ENCODE data around the gene SNX30.

The SNX30 gene

DNA sequence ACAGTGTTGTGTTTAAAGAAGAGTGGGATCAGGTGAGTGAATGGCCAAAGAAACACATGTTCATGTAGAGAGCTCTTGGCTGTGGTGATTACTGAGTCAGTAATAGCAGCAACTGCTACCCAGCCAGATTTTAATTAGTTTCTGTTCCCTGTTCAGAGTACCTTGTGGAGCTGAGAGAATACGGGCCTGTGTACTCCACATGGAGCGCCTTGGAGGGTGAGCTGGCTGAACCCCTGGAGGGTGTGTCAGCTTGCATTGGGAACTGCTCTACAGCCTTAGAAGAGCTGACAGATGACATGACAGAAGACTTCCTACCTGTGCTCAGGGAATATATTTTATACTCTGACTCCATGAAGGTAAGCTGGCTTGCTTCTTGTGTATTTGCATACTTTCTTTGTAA lies 87.8 kb downstream of the SNX30 start:
- H3K4me1 Mint-ChIP-seq = no peaks in the 10 kb centered on the region
- H3K27me3 Mint-ChIP-seq = no peaks in the 10 kb centered on the region
- no peak for DNase-seq
- H3K36me3 Mint-ChIP-seq = peaks cover 20% of the 10 kb centered on the region
- H3K9me3 Mint-ChIP-seq = no peaks in the 10 kb centered on the region
- H3K4me3 Mint-ChIP-seq = no peak overlapping the region
- CTCF ChIA-PET = no interaction called here
- H3K27ac Mint-ChIP-seq = no peak overlapping the region

DNA sequence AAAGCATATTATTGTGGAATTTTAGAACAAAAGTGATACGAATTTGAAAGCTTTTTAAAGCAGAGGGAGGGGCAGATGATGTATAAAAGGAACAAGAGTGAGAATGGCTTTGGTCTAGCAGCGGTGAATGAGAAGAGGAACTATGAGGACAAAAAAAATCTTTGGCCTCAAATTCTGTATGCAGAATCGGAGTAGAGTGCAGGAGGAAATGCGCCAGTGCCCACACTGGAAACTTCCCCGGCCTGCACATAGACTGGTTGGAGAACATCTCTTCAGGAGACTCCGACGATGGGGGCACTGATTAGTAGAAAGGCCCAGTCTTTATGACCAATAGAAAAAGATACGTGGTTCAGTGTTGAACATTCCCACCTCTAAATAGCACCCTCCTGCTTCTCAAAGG lies 88.8 kb downstream of the SNX30 start:
- peaks cover 20% of the 10 kb centered on the region for H3K36me3 Mint-ChIP-seq
- no peaks in the 10 kb centered on the region for H3K9me3 Mint-ChIP-seq
- peaks cover 3% of the 10 kb centered on the region for H3K4me1 Mint-ChIP-seq
- no peak overlapping the region for H3K4me3 Mint-ChIP-seq
- no peak overlapping the region for H3K27ac Mint-ChIP-seq
- H3K27me3 Mint-ChIP-seq = no peaks in the 10 kb centered on the region
- CTCF ChIA-PET = no interaction called here
- no peak for DNase-seq

DNA sequence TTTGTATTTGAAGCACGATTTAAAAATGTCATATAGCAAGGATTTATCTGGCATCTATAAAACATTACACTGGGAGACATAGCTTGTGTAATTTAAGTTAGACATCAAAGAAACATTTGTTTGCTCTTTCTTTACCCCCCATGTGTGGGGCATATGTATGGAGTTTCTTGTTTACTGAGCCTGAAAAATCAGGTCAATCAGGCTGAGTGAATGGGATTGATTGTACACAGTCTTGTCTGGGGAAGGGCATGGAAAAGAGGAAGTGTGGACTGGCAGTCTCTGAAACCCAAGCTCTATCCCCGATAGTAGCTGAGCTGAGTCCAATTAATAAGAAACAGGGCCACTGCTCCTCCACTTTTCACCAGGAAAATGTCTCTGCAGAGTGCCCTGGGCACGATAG lies 90.7 kb downstream of the SNX30 start:
- Mint-ChIP-seq H3K4me3 (no peak overlapping the region), H3K27me3 (no peaks in the 10 kb centered on the region), H3K9me3 (no peaks in the 10 kb centered on the region), H3K36me3 (peaks cover 20% of the 10 kb centered on the region), H3K4me1 (peaks cover 13% of the 10 kb centered on the region), H3K27ac (no peak overlapping the region)
- CTCF ChIA-PET = interaction anchor here (3.6 kb wide), 1 partner anchor 62 kb away, joined by 33 read pairs; no protein-coding TSS in a partner anchor
- no peak for DNase-seq

DNA sequence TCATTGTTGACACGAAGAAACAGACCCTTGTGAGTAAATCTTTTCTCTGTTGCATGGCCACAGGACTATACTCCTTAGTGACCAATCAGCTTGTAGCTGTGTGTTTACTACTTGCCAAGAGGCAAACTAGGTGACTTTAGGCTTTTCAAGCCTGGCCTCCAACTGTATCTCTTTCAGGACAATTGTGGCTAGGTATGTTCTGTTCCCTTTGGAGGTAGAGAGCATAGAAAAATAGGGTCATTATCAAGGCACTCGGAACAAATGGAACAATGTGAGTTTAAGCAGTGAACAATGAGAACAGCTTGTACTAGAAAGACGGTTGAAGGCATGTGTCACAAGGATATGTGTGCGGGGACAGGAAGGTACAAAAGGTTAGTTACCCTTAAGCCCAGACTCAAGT lies 92.0 kb downstream of the SNX30 start:
- no peak for DNase-seq
- H3K4me3 Mint-ChIP-seq = no peak overlapping the region
- peaks cover 13% of the 10 kb centered on the region for H3K4me1 Mint-ChIP-seq
- CTCF ChIA-PET = interaction anchor here (0.9 to 3.6 kb wide), 3 partner anchors 11 to 61 kb away, joined by 3 to 33 read pairs (median 3); no protein-coding TSS in a partner anchor
- no peaks in the 10 kb centered on the region for H3K9me3 Mint-ChIP-seq
- no peak overlapping the region for H3K27ac Mint-ChIP-seq
- no peaks in the 10 kb centered on the region for H3K27me3 Mint-ChIP-seq
- H3K36me3 Mint-ChIP-seq = peaks cover 15% of the 10 kb centered on the region

DNA sequence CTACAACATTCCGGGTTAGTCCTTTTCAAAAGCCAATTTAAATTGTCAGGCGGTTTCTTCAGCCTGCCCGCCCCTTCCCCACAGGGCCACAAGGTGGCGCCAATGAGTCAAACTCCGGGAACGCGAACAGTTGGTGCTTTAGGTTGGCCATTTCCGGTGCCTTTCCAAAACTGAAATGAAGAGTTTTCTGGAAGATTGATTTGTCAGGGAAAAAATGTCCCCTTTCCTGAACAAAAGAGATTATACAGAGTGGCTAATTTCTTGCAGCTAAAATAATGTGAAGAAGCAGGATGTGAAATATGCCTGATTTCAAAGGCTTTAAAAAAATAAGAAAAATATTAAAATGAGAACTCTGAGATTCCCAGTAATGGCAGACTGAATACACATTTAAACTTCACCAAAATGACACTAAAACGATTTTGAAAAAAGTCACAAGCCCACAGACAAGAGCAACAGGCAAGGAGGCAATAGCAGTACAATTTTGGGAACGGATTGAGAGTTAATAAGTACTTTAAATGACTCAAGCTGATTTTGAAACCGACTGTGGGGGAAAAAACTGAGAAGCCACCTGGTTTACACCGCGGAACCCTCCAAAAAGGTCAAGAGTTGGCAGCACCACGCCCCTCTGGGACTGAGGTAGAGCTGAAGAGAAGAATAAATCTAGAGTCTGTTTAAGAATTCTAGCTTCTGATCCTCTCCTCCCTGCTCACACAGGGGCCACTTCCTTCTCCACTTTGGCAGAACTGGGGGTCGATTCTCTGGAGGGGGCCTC lies 94.4 kb downstream of the SNX30 start:
- Mint-ChIP-seq H3K27ac (no peak overlapping the region), H3K9me3 (no peaks in the 10 kb centered on the region), H3K36me3 (no peaks in the 10 kb centered on the region), H3K27me3 (no peaks in the 10 kb centered on the region), H3K4me3 (no peak overlapping the region), H3K4me1 (peaks cover 16% of the 10 kb centered on the region)
- CTCF ChIA-PET = interaction anchor here (0.8 to 2.8 kb wide), 7 partner anchors 18 to 267 kb away, joined by 3 to 51 read pairs (median 3); no protein-coding TSS in a partner anchor
- DNase-seq = peak; percentile 76

DNA sequence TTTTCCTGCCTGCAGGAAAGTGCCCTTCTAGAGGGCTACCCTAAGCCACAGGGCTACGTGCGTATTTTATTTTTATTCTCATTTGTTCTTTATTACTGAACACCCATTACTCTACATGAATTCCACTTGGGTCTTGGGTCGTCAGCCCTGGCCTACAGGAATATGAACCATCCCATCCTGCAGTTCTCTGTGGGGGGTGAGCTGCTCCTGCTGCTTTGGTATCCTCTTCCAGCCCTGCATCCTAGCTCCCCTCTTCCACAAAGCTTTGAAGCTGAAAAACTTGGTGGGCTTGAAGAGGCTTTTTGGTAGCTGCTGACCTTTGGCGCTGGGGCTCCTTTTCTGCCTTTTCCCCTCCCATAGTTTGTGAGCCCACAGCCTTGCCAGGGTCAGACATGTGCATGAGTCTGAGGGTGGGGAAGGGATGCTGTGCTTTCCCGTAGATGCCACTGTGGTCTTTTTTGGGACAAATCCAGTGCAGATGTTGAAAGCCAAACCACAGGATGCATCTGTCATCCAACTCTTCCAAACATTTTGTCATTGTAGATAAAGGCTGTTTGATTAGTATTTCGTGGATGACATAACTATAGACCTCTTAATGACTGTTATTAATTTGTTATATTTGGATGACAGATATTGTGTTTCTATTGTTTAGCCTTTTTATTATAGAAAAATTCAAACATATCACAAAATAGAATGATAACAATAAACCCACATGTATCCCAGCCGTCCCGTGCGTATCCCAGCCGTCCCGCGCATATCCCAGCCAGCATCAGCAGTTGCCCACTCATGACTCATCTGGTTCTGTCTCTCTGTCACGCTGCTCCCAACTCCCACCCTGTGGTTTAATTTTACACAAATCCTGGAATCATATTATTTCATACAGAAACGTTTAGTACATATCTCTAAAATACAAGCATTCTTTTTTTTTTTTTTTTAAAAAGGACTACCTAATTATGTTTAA lies 96.2 kb downstream of the SNX30 start:
- CTCF ChIA-PET = interaction anchor here (2.8 kb wide), 1 partner anchor 56 kb away, joined by 51 read pairs; no protein-coding TSS in a partner anchor
- Mint-ChIP-seq H3K4me1 (peaks cover 16% of the 10 kb centered on the region), H3K27ac (no peak overlapping the region), H3K9me3 (no peaks in the 10 kb centered on the region), H3K27me3 (no peaks in the 10 kb centered on the region), H3K36me3 (peaks cover 2% of the 10 kb centered on the region), H3K4me3 (no peak overlapping the region)
- no peak for DNase-seq

DNA sequence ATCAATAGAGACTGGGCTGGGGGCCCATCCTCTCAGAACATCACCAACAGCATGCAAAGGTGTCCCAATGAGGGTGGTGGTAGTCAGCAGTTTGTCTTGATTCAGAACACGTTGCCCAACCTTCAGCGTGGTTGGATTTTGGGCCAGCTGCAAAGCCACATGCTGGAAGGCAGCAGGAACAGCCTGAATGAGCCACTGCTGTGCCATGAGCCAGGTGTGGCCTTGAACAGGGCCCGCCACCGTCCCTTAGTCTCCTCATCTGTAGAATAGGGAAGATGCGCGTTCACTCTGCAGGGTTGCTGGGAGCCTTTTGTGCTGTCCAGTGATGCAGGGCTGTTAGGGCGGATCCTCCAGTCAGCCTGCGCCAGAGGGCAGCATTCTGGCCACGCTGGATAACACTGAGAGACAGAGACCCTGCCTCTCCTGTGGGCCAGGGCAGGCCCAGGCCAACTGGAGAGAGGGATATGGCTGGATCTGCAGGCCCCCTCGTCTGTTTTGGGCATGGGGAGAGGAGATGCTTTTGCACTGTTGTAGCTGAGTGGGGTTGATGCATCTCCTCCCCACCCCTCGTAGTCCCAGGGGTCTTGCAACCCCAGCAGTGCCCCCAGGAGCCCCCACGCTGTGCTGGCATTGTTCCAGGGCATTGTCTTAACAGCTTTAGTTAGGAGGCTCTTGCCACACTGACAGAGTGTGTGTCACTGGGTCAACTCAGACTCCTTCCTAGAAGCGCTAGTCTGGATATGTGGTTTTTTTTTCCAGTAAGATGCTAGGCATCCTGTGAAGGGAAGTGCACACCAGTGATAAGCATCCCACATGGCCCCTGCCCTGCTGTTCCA lies 98.0 kb downstream of the SNX30 start:
- DNase-seq = no peak
- Mint-ChIP-seq H3K36me3 (peaks cover 2% of the 10 kb centered on the region), H3K9me3 (no peaks in the 10 kb centered on the region), H3K4me3 (no peak overlapping the region), H3K27ac (no peak overlapping the region), H3K27me3 (no peaks in the 10 kb centered on the region), H3K4me1 (peaks cover 16% of the 10 kb centered on the region)
- CTCF ChIA-PET = no interaction called here

DNA sequence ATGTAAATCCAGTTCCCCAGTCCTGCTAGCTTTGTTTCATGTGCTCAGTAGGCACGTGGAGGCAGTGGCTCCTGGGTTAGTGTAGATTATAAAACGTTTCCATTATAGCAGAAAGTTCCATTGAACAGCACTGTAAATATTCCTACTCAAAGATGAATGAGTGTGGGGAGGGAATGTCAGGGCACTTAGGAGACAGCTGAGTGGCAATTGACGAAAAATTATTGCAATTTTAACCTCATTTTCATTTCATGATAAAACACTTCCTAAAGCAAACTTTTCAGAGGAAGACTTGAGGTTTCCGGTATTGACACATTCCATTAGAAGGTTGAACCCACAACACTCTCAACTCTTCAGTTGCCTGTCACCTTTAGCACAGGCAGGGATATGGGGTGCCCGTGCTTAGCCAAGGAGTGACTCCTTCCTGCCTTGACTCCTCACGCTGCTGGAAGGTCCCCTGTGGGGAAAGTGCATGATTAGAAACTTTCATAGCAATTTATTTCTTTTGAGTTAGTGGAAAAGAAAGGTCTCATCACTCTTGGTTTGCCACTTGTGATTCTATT lies 98.9 kb downstream of the SNX30 start:
- Mint-ChIP-seq H3K4me1 (peaks cover 13% of the 10 kb centered on the region), H3K4me3 (no peak overlapping the region)

DNA sequence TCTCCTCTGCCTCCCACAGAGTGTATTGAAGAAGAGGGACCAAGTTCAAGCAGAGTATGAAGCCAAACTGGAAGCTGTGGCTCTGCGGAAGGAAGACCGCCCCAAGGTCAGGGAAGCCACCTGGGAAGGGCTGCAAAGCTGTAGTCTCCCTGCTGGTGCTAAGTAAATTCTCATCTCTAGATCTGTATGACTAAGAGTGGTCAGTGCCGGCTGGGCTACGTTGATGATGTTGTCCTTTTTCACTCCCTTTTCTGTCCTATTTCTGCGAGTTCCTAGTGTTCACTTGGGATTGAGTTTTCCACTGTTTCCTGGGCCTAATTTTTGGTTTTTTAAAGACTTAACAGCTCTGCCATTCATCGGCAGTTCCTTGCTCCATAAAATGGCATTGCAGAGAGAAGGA lies 100.3 kb downstream of the SNX30 start:
- Mint-ChIP-seq H3K27ac (no peak overlapping the region), H3K9me3 (no peaks in the 10 kb centered on the region), H3K36me3 (peaks cover 2% of the 10 kb centered on the region), H3K4me3 (no peak overlapping the region), H3K27me3 (no peaks in the 10 kb centered on the region), H3K4me1 (peaks cover 3% of the 10 kb centered on the region)
- CTCF ChIA-PET = interaction anchor here (1.3 kb wide), 1 partner anchor 52 kb away, joined by 3 read pairs; no protein-coding TSS in a partner anchor
- no peak for DNase-seq

More for the DNA sequence above, 98.9 kb downstream of the SNX30 start:
- Mint-ChIP-seq H3K9me3 (no peaks in the 10 kb centered on the region), H3K36me3 (peaks cover 2% of the 10 kb centered on the region), H3K27ac (no peak overlapping the region), H3K27me3 (no peaks in the 10 kb centered on the region)
- CTCF ChIA-PET = no interaction called here
- DNase-seq = no peak

DNA sequence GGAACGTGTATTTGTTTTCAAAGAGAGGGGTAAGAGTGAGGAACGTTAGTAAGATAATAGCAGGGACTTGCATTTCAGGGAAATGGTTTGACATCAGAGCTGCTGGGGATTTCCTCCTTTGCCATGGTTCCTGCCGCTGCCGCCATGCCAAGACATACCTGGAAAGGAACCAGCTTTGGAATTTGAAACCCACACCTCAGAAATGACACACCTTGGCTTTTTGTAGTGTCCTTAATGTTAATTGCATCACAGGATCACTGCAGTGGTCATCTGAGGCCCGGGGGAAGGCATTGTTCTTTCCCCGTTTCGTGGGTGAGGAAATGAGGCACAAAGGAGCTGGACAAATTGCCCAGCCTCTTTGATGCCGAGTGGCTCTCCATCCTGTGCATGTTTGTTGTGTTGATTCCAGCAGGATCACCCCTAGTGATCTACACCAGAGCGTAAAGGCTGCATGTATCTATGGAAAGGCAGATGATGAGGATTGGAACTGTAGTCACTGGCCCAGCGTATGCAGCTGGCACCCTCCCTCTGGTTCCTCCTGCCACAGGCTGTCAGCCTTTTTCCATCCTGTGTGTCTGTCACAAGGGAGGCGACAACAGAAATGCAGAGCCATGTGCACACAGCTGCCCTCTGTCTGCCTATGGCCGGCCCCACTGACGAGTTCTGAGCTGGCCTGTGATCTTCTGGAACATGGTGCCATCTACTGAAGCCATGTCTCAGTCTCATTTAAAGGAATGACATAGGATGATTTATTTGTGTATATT lies 102.4 kb downstream of the SNX30 start:
- Mint-ChIP-seq H3K4me3 (no peak overlapping the region), H3K36me3 (peaks cover 2% of the 10 kb centered on the region), H3K4me1 (peaks cover 3% of the 10 kb centered on the region), H3K27ac (no peak overlapping the region), H3K27me3 (no peaks in the 10 kb centered on the region), H3K9me3 (no peaks in the 10 kb centered on the region)
- CTCF ChIA-PET = no interaction called here
- no peak for DNase-seq

DNA sequence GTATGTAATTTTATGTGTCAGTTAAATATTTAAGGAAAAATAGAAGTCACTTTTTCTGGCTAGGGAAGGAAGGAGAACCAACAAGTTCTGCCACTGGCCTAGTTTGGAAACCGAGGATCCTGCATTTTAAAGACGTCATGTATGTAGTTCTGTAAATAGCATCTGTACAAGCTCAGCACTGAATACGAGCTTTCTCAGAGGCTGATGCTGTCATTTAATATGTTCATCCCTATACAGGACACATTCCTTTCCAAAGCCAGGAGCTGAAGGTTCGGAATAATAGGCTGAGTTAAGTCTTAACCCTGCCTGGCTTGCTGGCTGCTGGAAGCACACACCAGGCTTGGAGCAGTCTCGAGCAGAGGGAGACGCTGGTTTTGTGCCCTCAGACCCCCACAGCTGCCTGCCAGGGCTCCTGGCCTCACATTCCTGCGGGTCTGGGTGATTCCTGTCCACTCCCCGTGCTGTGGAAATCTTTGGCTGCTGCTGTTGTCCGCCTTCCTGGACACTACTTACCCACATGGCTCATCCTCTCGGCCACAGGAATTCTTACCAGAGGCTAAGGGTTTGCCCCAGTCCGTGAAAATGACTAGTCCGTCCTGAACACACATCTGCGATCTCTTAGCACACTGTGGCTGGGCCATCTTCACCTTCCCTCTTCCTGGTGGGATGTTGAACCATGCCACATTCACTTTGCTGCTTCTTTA lies 103.5 kb downstream of the SNX30 start:
- H3K4me3 Mint-ChIP-seq = no peak overlapping the region
- no peaks in the 10 kb centered on the region for H3K27me3 Mint-ChIP-seq
- peaks cover 2% of the 10 kb centered on the region for H3K36me3 Mint-ChIP-seq
- no peaks in the 10 kb centered on the region for H3K9me3 Mint-ChIP-seq
- H3K27ac Mint-ChIP-seq = no peak overlapping the region
- CTCF ChIA-PET = no interaction called here
- no peak for DNase-seq
- H3K4me1 Mint-ChIP-seq = peaks cover 2% of the 10 kb centered on the region

DNA sequence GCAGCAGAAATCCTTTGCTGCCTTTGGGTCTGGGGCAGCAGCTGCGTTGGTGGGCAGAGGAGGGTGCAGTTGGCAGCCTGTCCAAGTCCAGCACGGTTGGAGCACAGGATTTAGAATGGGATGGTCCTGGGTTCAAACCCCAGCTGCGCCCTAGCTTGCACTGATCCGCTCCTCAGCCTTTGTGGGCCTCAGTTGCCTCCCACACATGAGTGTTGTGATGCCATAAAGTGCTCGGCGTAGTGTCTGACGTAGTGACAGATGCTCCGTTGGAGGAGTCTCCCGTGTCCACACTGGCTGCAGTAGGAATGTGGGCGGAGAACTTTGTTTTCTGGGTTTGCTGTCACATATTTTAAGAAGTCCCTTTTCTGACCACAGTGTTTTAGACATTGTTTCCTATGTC lies 104.1 kb downstream of the SNX30 start:
- peaks cover under 1% of the 10 kb centered on the region for H3K4me1 Mint-ChIP-seq
- CTCF ChIA-PET = interaction anchor here (1.0 kb wide), 1 partner anchor 19 kb away, joined by 3 read pairs; no protein-coding TSS in a partner anchor
- no peaks in the 10 kb centered on the region for H3K27me3 Mint-ChIP-seq

More for the DNA sequence above, 104.1 kb downstream of the SNX30 start:
- no peak for DNase-seq
- peaks cover 2% of the 10 kb centered on the region for H3K36me3 Mint-ChIP-seq
- H3K4me3 Mint-ChIP-seq = no peak overlapping the region
- no peak overlapping the region for H3K27ac Mint-ChIP-seq
- H3K9me3 Mint-ChIP-seq = no peaks in the 10 kb centered on the region
